OCI-LY7 (cell line): ENCODE results near the gene MRAP. TPM values are rescaled to one million over a fixed set of nuclear protein-coding genes. Genes with fewer than 3 reads are reported as not detected.

Experiments
- BruUV-seq: library from RNA; stranded (reverse); fragments of 400-500 nt; replicated peaks from 2 replicates; lab custom pipeline; 2021; lab: Mats Ljungman, UMichigan
- CTCF ChIA-PET: fragments of 300-600 bp; sonication (Branson Sonifier 250); formaldehyde crosslinking; loops from one replicate; lab custom pipeline; 2022; ENCODE audit warnings: antibody characterized with exemption; ENCODE audit not compliant: unreplicated experiment; lab: Charles Lee
- POLR2A ChIA-PET: fragments of 300-600 bp; sonication (Branson Sonifier 250); formaldehyde crosslinking; loops from one replicate; lab custom pipeline; 2022; ENCODE audit warnings: antibody characterized with exemption; lab: Charles Lee
- DNase-seq: peaks from one replicate; pipeline ENCODE4 v3.0.0-alpha.2; 2015; ENCODE audit warnings: low spot score
- H2AFZ ChIP-seq: fragments of 200-600 bp; sonication (generic), shearing (Covaris generic); 2 replicates; pipeline ENCODE4 v1.6.1; 2014; ENCODE audit warnings: mild to moderate bottlenecking, antibody characterized with exemption, low read length, moderate library complexity
- H3K27ac ChIP-seq: fragments of 200-600 bp; sonication (generic); 2 replicates; pipeline ENCODE4 v1.5.1; 2014; ENCODE audit warnings: mixed run types, low read depth, mild to moderate bottlenecking, moderate library complexity, low read length, inconsistent platforms; ENCODE audit not compliant: poor library complexity, severe bottlenecking
- H3K36me3 ChIP-seq: fragments of 200-600 bp; sonication (generic); 2 replicates; pipeline ENCODE4 v1.6.1; 2014; ENCODE audit warnings: mild to moderate bottlenecking, antibody characterized with exemption, low read length, moderate library complexity, mixed read lengths; ENCODE audit not compliant: insufficient read depth
- H3K4me1 ChIP-seq: fragments of 200-600 bp; sonication (generic); 2 replicates; pipeline ENCODE4 v1.5.1; 2014; ENCODE audit warnings: mild to moderate bottlenecking, low read length; ENCODE audit not compliant: insufficient read depth, poor library complexity, severe bottlenecking
- H3K4me2 ChIP-seq: fragments of 200-600 bp; sonication (generic); 2 replicates; pipeline ENCODE4 v1.6.1; 2014; ENCODE audit warnings: mild to moderate bottlenecking, low read length
- H3K4me3 ChIP-seq: fragments of 200-600 bp; sonication (generic); 2 replicates; pipeline ENCODE4 v1.5.1; 2014; ENCODE audit warnings: mild to moderate bottlenecking, low read depth, low read length; ENCODE audit not compliant: poor library complexity, severe bottlenecking
- H3K79me2 ChIP-seq: fragments of 200-600 bp; sonication (generic); 2 replicates; pipeline ENCODE4 v1.6.1; 2016; ENCODE audit warnings: low read depth, mild to moderate bottlenecking, low read length, moderate library complexity, mixed read lengths; ENCODE audit not compliant: insufficient read depth
- H3K9me2 ChIP-seq: fragments of 200-600 bp; sonication (generic); 2 replicates; pipeline ENCODE4 v1.6.1; 2016; ENCODE audit warnings: mild to moderate bottlenecking, low read length, mixed read lengths; ENCODE audit not compliant: insufficient read depth
- H3K9me3 ChIP-seq: fragments of 200-600 bp; sonication (generic); 2 replicates; pipeline ENCODE4 v1.6.1; 2014; ENCODE audit warnings: mild to moderate bottlenecking, mixed run types, low read length, mixed read lengths
- H4K20me1 ChIP-seq: fragments of 200-600 bp; sonication (generic); 2 replicates; pipeline ENCODE4 v1.6.1; 2014; ENCODE audit warnings: mild to moderate bottlenecking, antibody characterized with exemption, low read length, moderate library complexity, mixed read lengths; ENCODE audit not compliant: insufficient read depth
- CTCF ChIP-seq: fragments of 200-600 bp; sonication (generic); conservative IDR thresholded peaks from 2 replicates; pipeline ENCODE4 v1.5.1; 2014; ENCODE audit warnings: mild to moderate bottlenecking, antibody characterized with exemption, low read length, moderate library complexity, mixed read lengths
- EZH2phosphoT487 ChIP-seq: fragments of 200-600 bp; sonication (generic); IDR thresholded peaks from 2 replicates; pipeline ENCODE4 v1.6.1; 2018; ENCODE audit warnings: low read depth, borderline replicate concordance, mild to moderate bottlenecking, mixed run types, antibody characterized with exemption, low read length, moderate library complexity, mixed read lengths
- intact Hi-C: fragments of 100-400 bp; cut with micrococcal nuclease; formaldehyde crosslinking; loops from one replicate; pipeline ENCODE4 v1.10.0; 2022; ENCODE audit not compliant: unreplicated experiment
- total RNA-seq, 2 experiments: library from RNA; depleted of rRNA in 1 of 2; stranded (reverse); fragments of >200 nt in 1 of 2; shearing (Covaris generic) in 1 of 2; gene quantifications; 2 replicates each; pipeline ENCODE4 v1.2.3, GENCODE V29; 2014 to 2022

The MRAP gene
- total RNA-seq, 2 experiments from 2014 or later, result not detected

GRCh38 chr21:32348604-32349332 lies 50.1 kb downstream of the MRAP start:
- Histone ChIP-seq H2AFZ (no peak overlapping the region), H3K4me2 (no peak overlapping the region), H3K9me2 (no peaks in the 10 kb centered on the region), H3K79me2 (no peaks in the 10 kb centered on the region), H3K36me3 (peaks cover 100% of the 10 kb centered on the region), H3K9me3 (peaks cover 16% of the 10 kb centered on the region; the same call in 1 of the 2 replicates), H3K4me1 (no peaks in the 10 kb centered on the region), H3K27ac (no peak overlapping the region), H3K4me3 (no peak overlapping the region), H4K20me1 (no peaks in the 10 kb centered on the region)
- no peak for DNase-seq
- no peak for TF ChIP-seq EZH2phosphoT487
- no peak for TF ChIP-seq CTCF
- no TSS peak for BruUV-seq
- ChIA-PET CTCF (no interaction called here), POLR2A (interaction anchor here (0.6 kb wide), 1 partner anchor 53 kb away, joined by 3 read pairs; no protein-coding TSS in a partner anchor)
- intact Hi-C loops, result no loop called here

- CTCF ChIA-PET, result no interaction called here
- H3K9me2 ChIP-seq, result no peaks in the 10 kb centered on the region
Observed at GRCh38 chr21:32349333-32349944, 50.8 kb downstream of the MRAP start.

More at GRCh38 chr21:32349333-32349944, 50.8 kb downstream of the MRAP start:
- H3K9me3 ChIP-seq, result peaks cover 9% of the 10 kb centered on the region; the same call in 1 of the 2 replicates
- no peaks in the 10 kb centered on the region for H4K20me1 ChIP-seq
- no peaks in the 10 kb centered on the region for H3K4me1 ChIP-seq
- H3K4me3 ChIP-seq, result no peak overlapping the region
- no peak overlapping the region for H3K4me2 ChIP-seq
- TF ChIP-seq CTCF, result no peak
- TF ChIP-seq EZH2phosphoT487, result no peak
- no TSS peak for BruUV-seq
- peaks cover 100% of the 10 kb centered on the region for H3K36me3 ChIP-seq
- H2AFZ ChIP-seq, result no peak overlapping the region
- H3K27ac ChIP-seq, result no peak overlapping the region
- POLR2A ChIA-PET, result no interaction called here
- DNase-seq, result no peak
- intact Hi-C loops, result no loop called here
- no peaks in the 10 kb centered on the region for H3K79me2 ChIP-seq
